GM21367 (cell line): ENCODE results near the gene CYP8B1.

Source experiments
- ATAC-seq: cut with Tn5 transposase; IDR thresholded peaks from one replicate; pipeline ENCODE4 v1.9.1; 2021; ENCODE audit not compliant: unreplicated experiment

The CYP8B1 gene

DNA sequence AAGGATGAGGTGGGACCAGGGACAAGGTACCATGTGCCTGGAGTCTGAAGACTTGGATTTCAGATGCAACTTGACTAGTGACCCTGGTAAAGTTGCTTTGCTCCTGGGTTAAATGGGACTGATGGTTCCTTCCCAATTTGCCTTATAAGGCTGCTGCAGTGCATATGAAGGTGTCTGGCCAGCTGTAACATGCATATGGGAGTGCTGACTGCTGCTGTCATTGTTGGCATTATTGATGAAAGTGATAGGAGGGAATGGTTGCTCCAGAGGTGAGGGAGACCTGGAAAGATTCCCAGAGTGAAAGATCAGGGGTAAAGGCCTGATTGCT is 20.5 kb downstream of the CYP8B1 start:
- ATAC-seq: no peak

- ATAC-seq: no peak
Observed at GRCh38 chr3:42853739-42854302, 21.9 kb downstream of the CYP8B1 start.

DNA sequence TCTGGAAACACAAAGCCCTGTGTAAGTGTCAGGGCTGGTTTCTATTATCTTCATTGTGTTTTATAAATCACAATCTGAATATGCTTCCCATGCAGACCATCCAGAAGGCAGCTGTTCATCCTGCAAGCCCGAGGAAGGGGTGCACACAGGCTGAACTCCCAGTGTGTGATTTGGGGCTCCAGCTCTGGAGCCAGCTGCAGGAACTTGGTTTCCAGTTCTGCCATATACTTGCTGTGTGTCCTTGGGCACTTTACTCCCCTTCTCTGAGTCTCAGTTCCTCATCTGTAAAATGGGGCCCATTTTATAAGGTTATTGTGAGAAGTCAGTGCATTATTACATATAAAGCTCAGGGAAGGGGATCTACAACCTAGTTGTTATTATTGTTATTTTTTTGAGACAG is 22.6 kb downstream of the CYP8B1 start:
- no peak for ATAC-seq

GRCh38 chr3:42852441-42852840 is 23.2 kb downstream of the CYP8B1 start:
- ATAC-seq: no peak

DNA sequence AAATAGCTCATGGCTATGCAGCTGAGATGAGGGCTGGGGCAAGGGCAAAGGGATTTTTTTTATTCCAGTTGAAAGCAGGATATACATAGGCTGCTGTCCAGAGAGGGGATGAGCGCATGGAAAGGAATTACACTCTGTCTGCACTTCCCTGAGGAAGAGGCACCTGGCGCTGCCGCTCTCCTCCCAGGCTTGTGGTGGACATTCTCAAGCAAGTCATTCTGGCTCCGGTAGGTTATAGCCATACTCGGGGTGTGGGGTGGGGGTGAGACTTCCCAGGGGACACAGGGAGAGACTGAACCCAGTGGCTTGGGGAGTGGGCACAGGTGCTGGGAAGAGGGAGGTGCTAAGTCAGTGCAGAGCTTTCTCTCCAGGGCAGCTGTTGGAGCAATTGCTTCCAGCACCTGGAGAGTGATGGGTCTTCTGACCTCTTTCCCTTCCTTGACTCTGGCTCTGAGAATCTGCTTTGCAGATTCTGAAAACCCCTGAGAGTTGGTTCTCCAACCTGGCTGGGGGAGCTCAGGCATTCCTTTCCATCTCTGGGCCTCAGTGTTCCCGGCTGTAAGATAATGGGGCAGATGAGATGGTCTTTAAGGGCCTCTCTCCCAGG is 24.3 kb downstream of the CYP8B1 start:
- no peak for ATAC-seq

- no peak for ATAC-seq
Observed at GRCh38 chr3:42850263-42850662, 25.4 kb downstream of the CYP8B1 start.

GRCh38 chr3:42849017-42849416 is 26.7 kb downstream of the CYP8B1 start:
- no peak for ATAC-seq

- ATAC-seq: no peak
Observed at GRCh38 chr3:42847731-42848130, 27.9 kb downstream of the CYP8B1 start.

- ATAC-seq: peak; percentile 51
Observed at GRCh38 chr3:42846685-42847522, 28.8 kb downstream of the CYP8B1 start.

DNA sequence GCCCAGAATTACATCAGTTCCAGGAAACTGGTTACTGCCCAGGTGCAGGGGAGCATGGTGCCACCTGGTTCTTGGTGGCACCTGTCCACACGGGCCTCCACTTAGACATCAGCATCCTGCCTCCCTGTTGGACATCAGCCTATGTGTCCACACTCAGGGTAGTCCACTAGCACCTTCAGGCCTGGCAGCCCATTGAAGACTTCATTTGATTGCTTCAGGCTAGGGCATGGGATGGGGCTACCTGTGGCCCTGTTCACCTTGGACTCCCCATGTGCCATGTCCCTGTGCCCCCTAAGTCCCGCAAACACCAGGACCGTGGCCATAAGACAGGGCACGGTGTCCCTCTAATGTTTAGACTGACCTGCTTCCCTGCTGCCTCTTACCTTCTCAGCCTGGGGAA is 30.9 kb downstream of the CYP8B1 start:
- no peak for ATAC-seq

- no peak for ATAC-seq
Observed at GRCh38 chr3:42844412-42844713, 31.3 kb downstream of the CYP8B1 start.

DNA sequence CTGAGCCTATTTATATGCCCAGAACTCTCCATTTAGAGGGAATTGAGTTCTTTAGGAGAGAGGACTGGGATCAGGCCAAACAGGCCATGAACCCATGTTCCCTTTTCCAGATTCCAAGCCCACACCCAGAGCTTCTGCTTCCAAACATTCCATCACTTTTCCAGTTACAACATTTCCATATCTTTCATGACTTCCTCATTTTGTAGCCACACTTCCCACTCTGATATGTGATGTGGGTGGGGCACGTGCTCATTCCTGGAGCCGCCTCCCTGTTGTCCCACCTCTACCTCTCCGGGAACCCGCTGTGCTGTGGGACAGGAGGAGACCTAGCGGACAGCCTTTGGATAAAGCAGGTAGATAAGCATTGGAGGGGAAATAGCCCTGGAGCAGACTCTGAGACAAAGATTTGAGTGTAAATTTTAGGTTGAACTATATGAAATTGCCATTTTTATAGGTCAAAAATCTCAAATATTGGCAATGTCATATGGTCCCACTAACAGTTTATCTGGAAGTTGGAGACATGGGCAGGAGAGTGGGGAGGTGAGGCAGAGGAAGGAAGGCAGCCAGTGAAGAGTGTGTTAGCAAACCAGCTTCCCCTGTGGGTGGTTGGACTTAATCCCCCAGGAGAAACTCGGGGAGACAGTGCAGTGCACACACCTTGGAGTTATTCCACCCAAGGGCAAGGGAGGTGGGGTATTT is 31.8 kb downstream of the CYP8B1 start:
- ATAC-seq: no peak

DNA sequence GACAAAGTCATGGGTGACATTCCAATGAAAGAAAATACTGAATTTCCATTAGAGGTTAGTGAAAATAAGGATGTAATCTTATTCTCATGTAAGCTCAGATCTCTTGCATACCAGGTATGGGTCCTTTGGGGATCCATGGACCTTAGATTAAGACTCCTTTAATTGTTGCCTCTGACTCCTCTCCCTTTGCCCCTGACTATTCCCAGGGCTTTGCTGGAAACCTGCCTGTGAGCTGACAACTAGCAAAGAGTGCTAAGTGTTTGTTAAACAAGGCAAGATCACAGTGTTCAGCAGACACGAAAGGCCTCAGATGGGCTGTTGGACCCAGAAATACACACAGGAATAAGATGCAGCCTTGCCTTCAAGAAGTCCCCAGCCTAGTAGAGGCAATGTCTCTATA is 34.3 kb downstream of the CYP8B1 start:
- ATAC-seq: no peak

DNA sequence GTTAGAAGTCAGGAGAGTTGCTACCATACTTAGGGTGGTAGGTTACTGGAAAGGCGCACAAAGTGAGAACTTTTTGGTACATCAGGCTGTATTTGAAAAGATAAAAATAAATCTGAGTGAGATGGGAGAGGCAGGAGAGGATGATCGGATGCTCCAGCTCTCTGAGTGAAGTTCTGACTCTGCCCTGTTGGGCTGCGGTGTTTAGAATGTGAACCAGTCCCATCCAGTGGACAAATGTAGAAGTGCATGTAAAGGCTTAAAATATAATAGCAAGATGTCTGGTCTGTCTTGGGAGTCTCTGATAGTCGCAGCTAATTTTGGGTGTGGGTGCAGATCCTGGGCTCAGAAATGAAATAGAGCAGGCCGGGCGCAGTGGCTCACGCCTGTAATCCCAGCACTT is 36.1 kb downstream of the CYP8B1 start:
- ATAC-seq: peak; percentile 87

- no peak for ATAC-seq
Observed at GRCh38 chr3:42838571-42838970, 37.1 kb downstream of the CYP8B1 start.

DNA sequence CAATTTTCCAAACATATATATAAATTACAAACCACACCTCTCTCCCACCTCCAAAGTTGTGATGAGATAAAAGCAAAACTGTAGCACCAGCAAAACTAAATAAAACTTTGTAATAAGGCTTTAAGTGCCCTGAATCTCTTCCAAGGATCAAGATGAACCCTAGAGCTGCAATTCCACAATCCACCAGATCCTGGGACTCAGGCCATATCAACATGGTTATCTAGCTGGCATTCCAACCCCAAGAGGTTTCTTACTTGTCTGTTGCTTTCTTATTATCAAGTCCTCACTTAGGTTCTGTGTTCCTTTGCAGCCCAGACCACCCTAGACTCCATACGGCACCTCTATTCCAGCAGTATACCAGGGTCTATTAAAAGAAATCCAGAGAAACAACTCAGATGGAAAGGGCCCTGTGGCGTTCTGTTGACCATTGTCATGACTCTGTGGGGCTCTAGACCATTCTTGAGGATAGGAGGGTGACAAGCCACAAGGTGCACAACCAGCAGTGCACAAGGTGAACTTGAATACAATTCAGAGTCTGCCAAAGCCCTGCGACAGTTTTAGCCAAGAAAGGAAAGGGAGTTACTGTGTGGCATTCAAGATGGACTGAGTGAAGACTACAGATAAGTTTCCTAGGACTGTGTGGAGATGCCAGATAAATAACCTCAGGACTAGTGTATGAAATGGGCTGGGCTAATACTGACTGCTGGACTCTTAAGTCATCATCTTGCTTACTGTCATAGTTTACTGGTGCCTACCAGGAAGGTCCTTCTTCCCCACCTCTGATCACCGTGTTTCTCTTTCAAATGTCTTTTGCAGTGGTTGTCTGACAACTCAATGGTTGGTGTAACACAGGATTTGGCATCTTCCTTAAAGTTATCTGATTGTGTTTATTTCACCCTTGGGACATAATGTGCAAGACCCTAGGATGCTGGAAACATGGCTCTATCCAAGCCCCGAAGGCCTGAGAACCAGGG is 39.2 kb downstream of the CYP8B1 start:
- no peak for ATAC-seq

DNA sequence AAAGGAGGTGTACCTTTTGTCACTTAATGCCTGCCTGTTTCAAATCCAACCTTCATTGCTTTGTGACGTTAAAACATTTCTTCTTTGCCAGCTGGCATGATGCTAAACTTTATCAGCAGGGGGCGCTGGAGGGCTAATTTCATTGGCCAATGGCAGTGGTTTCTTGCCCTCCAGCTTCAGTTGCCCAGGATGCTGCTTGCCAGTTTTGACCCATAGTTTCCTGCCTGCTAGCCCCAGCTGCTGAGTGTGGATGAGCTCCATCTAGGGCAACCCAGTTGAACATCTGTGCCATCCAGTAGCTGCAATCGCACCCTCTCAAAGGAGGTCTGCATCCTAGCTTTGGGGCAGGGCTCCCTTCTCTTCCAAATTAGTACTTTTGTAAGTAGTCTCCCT is 44.4 kb downstream of the CYP8B1 start:
- no peak for ATAC-seq

DNA sequence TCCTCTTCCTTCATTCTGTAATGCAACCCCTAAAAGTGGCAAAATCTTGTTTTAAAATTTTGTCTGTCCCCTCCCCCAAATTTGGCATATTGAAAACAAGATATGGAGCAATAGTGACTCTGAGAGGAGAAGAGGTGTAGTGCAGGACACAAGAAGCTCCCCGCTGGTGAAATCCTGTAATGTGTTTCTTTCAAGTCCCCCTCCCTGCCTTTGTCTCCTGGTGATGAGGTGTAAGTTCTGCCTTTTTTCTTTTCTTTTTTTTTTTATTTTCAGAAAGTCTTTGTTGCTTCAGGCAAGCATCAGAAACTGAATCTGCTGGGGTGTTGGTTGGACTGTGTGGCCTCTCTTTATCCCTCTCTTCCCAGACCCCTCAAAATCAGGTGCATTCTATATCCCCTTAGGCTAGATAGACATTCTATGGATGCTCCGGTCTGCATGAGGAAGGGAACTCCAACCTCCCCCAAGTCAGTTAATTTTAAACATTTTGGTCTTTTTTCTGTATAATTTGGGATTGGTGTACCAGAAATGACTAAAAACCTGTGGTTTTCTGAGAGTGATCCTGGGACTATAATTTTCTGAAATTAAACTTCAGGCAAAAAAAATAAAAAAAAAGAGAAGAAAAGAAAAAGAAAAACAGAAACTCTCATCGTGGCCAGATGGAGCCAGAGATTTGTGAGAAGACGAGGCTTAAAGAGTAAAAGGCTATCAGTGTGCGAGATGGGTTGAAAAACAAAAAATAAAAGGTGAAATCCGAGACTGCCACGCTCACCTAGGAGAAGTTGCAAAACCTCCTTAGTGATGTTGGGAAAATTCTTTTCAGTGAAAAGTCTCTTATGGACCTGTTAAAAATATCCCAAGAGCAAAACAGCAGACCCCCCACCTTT is 45.0 kb downstream of the CYP8B1 start:
- ATAC-seq: no peak

- no peak for ATAC-seq
Observed at GRCh38 chr3:42829628-42830436, 45.8 kb downstream of the CYP8B1 start.
